CD4-positive, CD25-positive, alpha-beta regulatory T cell (primary cell): ENCODE results near the gene PDC. TPM values are rescaled to one million over a fixed set of nuclear protein-coding genes. Genes with fewer than 3 reads are reported as not detected.

ENCODE experiments used
- ATAC-seq, 2 donors: fragments of 150-1000 bp; cut with Tn5 transposase; one replicate each; pipeline ENCODE4 v1.10.0; 2021; ENCODE audit warnings: low read depth in 2 of 2, moderate number of reproducible peaks in 2 of 2, moderate library complexity in 1 of 2
- DNase-seq, 3 donors: peaks; one replicate each; pipeline versions ENCODE4 v3.0.0 to v3.0.0-alpha.2; 2012 to 2022; ENCODE audit warnings: mixed read lengths in 1 of 3
- H3K27ac ChIP-seq: one replicate; pipeline ENCODE4 v1.7.0; 2013; ENCODE audit warnings: mild to moderate bottlenecking, low read length; ENCODE audit not compliant: insufficient read depth, poor library complexity, severe bottlenecking
- H3K27me3 ChIP-seq: one replicate; pipeline ENCODE4 v1.7.0; 2013; ENCODE audit warnings: low read length; ENCODE audit not compliant: control insufficient read depth, insufficient read depth
- H3K36me3 ChIP-seq: one replicate; pipeline ENCODE4 v1.7.0; 2013; ENCODE audit warnings: mild to moderate bottlenecking, low read length, moderate library complexity; ENCODE audit not compliant: control insufficient read depth, insufficient read depth
- H3K4me1 ChIP-seq: 2 replicates; pipeline ENCODE4 v1.7.0; 2013; ENCODE audit warnings: mild to moderate bottlenecking, low read length; ENCODE audit not compliant: insufficient read depth, control insufficient read depth, poor library complexity, severe bottlenecking
- H3K4me3 ChIP-seq: one replicate; pipeline ENCODE4 v1.7.0; 2013; ENCODE audit warnings: low read depth, mild to moderate bottlenecking, low read length, moderate library complexity
- H3K9me3 ChIP-seq, 2 experiments: 1 replicate in 1 of 2; 2 replicates in 1 of 2; pipeline ENCODE4 v1.7.0; 2013; ENCODE audit warnings: low read length in 2 of 2, mild to moderate bottlenecking in 1 of 2, moderate library complexity in 1 of 2; ENCODE audit not compliant: control insufficient read depth in 2 of 2
- H3K27ac Mint-ChIP-seq, 3 donors: one replicate each; pipeline ENCODE4 v1.8.0; 2020 to 2022; ENCODE audit warnings: mild to moderate bottlenecking in 3 of 3, mixed read lengths in 3 of 3, moderate library complexity in 2 of 3
- H3K27me3 Mint-ChIP-seq: one replicate; pipeline ENCODE4 v1.8.0; 2022; ENCODE audit warnings: mild to moderate bottlenecking, mixed read lengths
- H3K36me3 Mint-ChIP-seq: one replicate; pipeline ENCODE4 v1.8.0; 2020; ENCODE audit warnings: mixed read lengths
- H3K4me1 Mint-ChIP-seq, 4 donors: one replicate each; pipeline ENCODE4 v1.8.0; 2020 to 2022; ENCODE audit warnings: mixed read lengths in 4 of 4, mild to moderate bottlenecking in 1 of 4
- H3K4me3 Mint-ChIP-seq, 4 donors: one replicate each; pipeline ENCODE4 v1.8.0; 2020 to 2022; ENCODE audit warnings: mild to moderate bottlenecking in 4 of 4, mixed read lengths in 4 of 4, moderate library complexity in 3 of 4
- H3K9me3 Mint-ChIP-seq, 7 donors: one replicate each; pipeline ENCODE4 v1.8.0; 2020 to 2022; ENCODE audit warnings: mixed read lengths in 7 of 7, mild to moderate bottlenecking in 3 of 7, moderate library complexity in 2 of 7
- polyA plus RNA-seq, 4 donors: library from polyadenylated mRNA; unstranded; fragments of 300-500 nt; fragmentation: Illumina TruSeq; gene quantifications; one replicate each; pipeline ENCODE4 v1.2.3, GENCODE V29; 2021
- total RNA-seq: library from RNA; stranded (reverse); gene quantifications from one replicate; pipeline ENCODE4 v1.2.3, GENCODE V29; 2022

The PDC gene
- total and polyA plus RNA-seq, 5 donors from 2014 or later: not detected

- ATAC-seq (no peak), DNase-seq (no peak)
- Mint-ChIP-seq H3K36me3 (no peaks in the 10 kb centered on the region), H3K9me3 (no peaks in the 10 kb centered on the region), H3K27ac (peak overlapping the region in 1 of 3 donors; percentile 52), H3K4me1 (no peaks in the 10 kb centered on the region), H3K4me3 (no peak overlapping the region), H3K27me3 (no peaks in the 10 kb centered on the region)
- Histone ChIP-seq H3K9me3 (no peaks in the 10 kb centered on the region), H3K27ac (no peak overlapping the region), H3K4me1 (no peaks in the 10 kb centered on the region), H3K4me3 (no peak overlapping the region), H3K36me3 (no peaks in the 10 kb centered on the region), H3K27me3 (no peaks in the 10 kb centered on the region)
Observed at GRCh38 chr1:186496171-186496851, 35.4 kb upstream of the PDC start.

- H3K4me3 ChIP-seq: no peak overlapping the region
- Mint-ChIP-seq H3K36me3 (no peaks in the 10 kb centered on the region), H3K27ac (no peak overlapping the region), H3K4me1 (no peaks in the 10 kb centered on the region), H3K4me3 (no peak overlapping the region), H3K27me3 (no peaks in the 10 kb centered on the region), H3K9me3 (peaks cover 0 to 1% (median 0%) of the 10 kb centered on the region in 7 donors)
- DNase-seq (no peak), ATAC-seq (no peak)
- H3K27ac ChIP-seq: no peak overlapping the region
- H3K4me1 ChIP-seq: no peaks in the 10 kb centered on the region
- H3K36me3 ChIP-seq: no peaks in the 10 kb centered on the region
- H3K27me3 ChIP-seq: no peaks in the 10 kb centered on the region
- no peaks in the 10 kb centered on the region for H3K9me3 ChIP-seq
Observed at GRCh38 chr1:186494832-186495271, 33.9 kb upstream of the PDC start.

GRCh38 chr1:186492531-186493291, 31.8 kb upstream of the PDC start:
- no peaks in the 10 kb centered on the region for H3K9me3 ChIP-seq
- Mint-ChIP-seq H3K36me3 (no peaks in the 10 kb centered on the region), H3K9me3 (peaks cover 0 to 1% (median 0%) of the 10 kb centered on the region in 7 donors), H3K4me3 (no peak overlapping the region), H3K27ac (no peak overlapping the region), H3K4me1 (no peaks in the 10 kb centered on the region), H3K27me3 (no peaks in the 10 kb centered on the region)
- H3K36me3 ChIP-seq: no peaks in the 10 kb centered on the region
- H3K27ac ChIP-seq: no peak overlapping the region
- H3K4me3 ChIP-seq: no peak overlapping the region
- H3K27me3 ChIP-seq: no peaks in the 10 kb centered on the region
- ATAC-seq (no peak), DNase-seq (no peak)
- no peaks in the 10 kb centered on the region for H3K4me1 ChIP-seq

- no peaks in the 10 kb centered on the region for H3K4me1 Mint-ChIP-seq
Observed at GRCh38 chr1:186491336-186491735, 30.4 kb upstream of the PDC start.

GRCh38 chr1:186487163-186487562, 26.2 kb upstream of the PDC start:
- H3K9me3 Mint-ChIP-seq: peaks cover 0 to 1% (median 0%) of the 10 kb centered on the region in 7 donors
- no peaks in the 10 kb centered on the region for H3K4me1 Mint-ChIP-seq
- H3K36me3 ChIP-seq: no peaks in the 10 kb centered on the region
- no peak overlapping the region for H3K27ac ChIP-seq
- no peaks in the 10 kb centered on the region for H3K4me1 ChIP-seq
- H3K9me3 ChIP-seq: no peaks in the 10 kb centered on the region
- no peak overlapping the region for H3K4me3 Mint-ChIP-seq
- H3K27me3 ChIP-seq: no peaks in the 10 kb centered on the region
- H3K4me3 ChIP-seq: no peak overlapping the region
- no peak for DNase-seq
- no peak for ATAC-seq
- H3K27ac Mint-ChIP-seq: no peak overlapping the region
- no peaks in the 10 kb centered on the region for H3K27me3 Mint-ChIP-seq
- H3K36me3 Mint-ChIP-seq: no peaks in the 10 kb centered on the region

More at GRCh38 chr1:186491336-186491735, 30.4 kb upstream of the PDC start:
- Mint-ChIP-seq H3K27ac (no peak overlapping the region), H3K9me3 (peaks cover 0 to 1% (median 0%) of the 10 kb centered on the region in 7 donors), H3K36me3 (no peaks in the 10 kb centered on the region), H3K27me3 (no peaks in the 10 kb centered on the region), H3K4me3 (no peak overlapping the region)
- Histone ChIP-seq H3K27me3 (no peaks in the 10 kb centered on the region), H3K36me3 (no peaks in the 10 kb centered on the region), H3K4me1 (no peaks in the 10 kb centered on the region), H3K27ac (no peak overlapping the region), H3K9me3 (no peaks in the 10 kb centered on the region), H3K4me3 (no peak overlapping the region)
- no peak for ATAC-seq
- no peak for DNase-seq

- H3K27me3 Mint-ChIP-seq: no peaks in the 10 kb centered on the region
- Histone ChIP-seq H3K4me1 (no peaks in the 10 kb centered on the region), H3K9me3 (no peaks in the 10 kb centered on the region), H3K27ac (no peak overlapping the region), H3K4me3 (no peak overlapping the region), H3K36me3 (no peaks in the 10 kb centered on the region), H3K27me3 (no peaks in the 10 kb centered on the region)
- no peaks in the 10 kb centered on the region for H3K4me1 Mint-ChIP-seq
- ATAC-seq (no peak), DNase-seq (no peak)
- no peaks in the 10 kb centered on the region for H3K36me3 Mint-ChIP-seq
- H3K27ac Mint-ChIP-seq: no peak overlapping the region
- no peaks in the 10 kb centered on the region for H3K9me3 Mint-ChIP-seq
- H3K4me3 Mint-ChIP-seq: no peak overlapping the region
Observed at GRCh38 chr1:186486061-186486460, 25.1 kb upstream of the PDC start.

GRCh38 chr1:186483561-186483960, 22.6 kb upstream of the PDC start:
- peaks cover 4% of the 10 kb centered on the region for H3K27me3 Mint-ChIP-seq
- DNase-seq: no peak

More at GRCh38 chr1:186483561-186483960, 22.6 kb upstream of the PDC start:
- Mint-ChIP-seq H3K4me1 (no peaks in the 10 kb centered on the region), H3K9me3 (no peaks in the 10 kb centered on the region), H3K27ac (no peak overlapping the region), H3K4me3 (no peak overlapping the region), H3K36me3 (no peaks in the 10 kb centered on the region)
- ATAC-seq: no peak
- no peaks in the 10 kb centered on the region for H3K36me3 ChIP-seq
- H3K4me3 ChIP-seq: no peak overlapping the region
- H3K27ac ChIP-seq: no peak overlapping the region
- H3K27me3 ChIP-seq: no peaks in the 10 kb centered on the region
- no peaks in the 10 kb centered on the region for H3K4me1 ChIP-seq
- no peaks in the 10 kb centered on the region for H3K9me3 ChIP-seq
